Adrenal gland (tissue), 5 donors: ENCODE results near the gene PDIA4.

Experiments used
- CTCF ChIP-seq, 6 experiments: fragments of 450-650 bp in 4 of 6; fragments of 200-600 bp in 2 of 6; sonication (generic) in 1 of 6; IDR thresholded peaks; 1 replicate in 5 of 6; 2 replicates in 1 of 6; pipeline versions ENCODE4 v1.5.1 to v1.8.0; 2016 to 2021; ENCODE audit warnings: antibody characterized with exemption in 6 of 6, mild to moderate bottlenecking in 2 of 6, moderate library complexity in 1 of 6
- POLR2A ChIP-seq, 2 donors: fragments of 450-650 bp; IDR thresholded peaks; one replicate each; pipeline ENCODE4 v1.6.1; 2017; ENCODE audit warnings: antibody characterized with exemption in 2 of 2, mild to moderate bottlenecking in 2 of 2, moderate library complexity in 1 of 2
- donor health status: DM: no; HTN: no; CAD: no.

GRCh38 chr7:149022756-149023360, 5.4 kb downstream of the PDIA4 start:
- TF ChIP-seq CTCF (IDR thresholded peaks at IDR 0.05): no peak
- TF ChIP-seq POLR2A (IDR thresholded peaks at IDR 0.05): no peak
